Osteocyte (in vitro differentiated cells): ENCODE data around the gene SLC28A1. TPM values are rescaled to one million over a fixed set of nuclear protein-coding genes. Genes with fewer than 3 reads are reported as not detected.

Experiments
- DNase-seq: peaks from one replicate; pipeline ENCODE4 v3.0.0; 2021; ENCODE audit warnings: mixed read lengths; ENCODE audit not compliant: unreplicated experiment; ENCODE audit errors: extremely low spot score
- H3K27ac Mint-ChIP-seq: one replicate; pipeline ENCODE4 v1.8.0; 2021; ENCODE audit warnings: mild to moderate bottlenecking, mixed read lengths; ENCODE audit not compliant: unreplicated experiment
- H3K27me3 Mint-ChIP-seq: one replicate; pipeline ENCODE4 v1.8.0; 2021; ENCODE audit warnings: mixed read lengths; ENCODE audit not compliant: unreplicated experiment
- H3K36me3 Mint-ChIP-seq: one replicate; pipeline ENCODE4 v1.8.0; 2021; ENCODE audit warnings: mixed read lengths; ENCODE audit not compliant: unreplicated experiment
- H3K4me1 Mint-ChIP-seq: one replicate; pipeline ENCODE4 v1.8.0; 2021; ENCODE audit warnings: mixed read lengths; ENCODE audit not compliant: unreplicated experiment
- H3K4me3 Mint-ChIP-seq: one replicate; pipeline ENCODE4 v1.8.0; 2021; ENCODE audit warnings: mild to moderate bottlenecking, moderate library complexity, mixed read lengths; ENCODE audit not compliant: unreplicated experiment
- H3K9me3 Mint-ChIP-seq: one replicate; pipeline ENCODE4 v1.8.0; 2021; ENCODE audit warnings: mixed read lengths; ENCODE audit not compliant: unreplicated experiment
- total RNA-seq: library from RNA; stranded (reverse); gene quantifications from 2 replicates; pipeline ENCODE4 v1.2.1, GENCODE V29; 2021
- TF ChIP-seq, protein P1 (sequence below): fragments of 200-600 bp; sonication (generic); IDR thresholded peaks from 2 replicates; pipeline ENCODE4 v1.5.0; 2021; ENCODE audit warnings: antibody characterized with exemption, mild to moderate bottlenecking, moderate library complexity

The SLC28A1 gene
- total RNA-seq, 1 donor from 2014 or later = not detected

GRCh38 chr15:84855765-84856164, 28.7 kb upstream of the SLC28A1 start:
- H3K27me3 Mint-ChIP-seq = no peaks in the 10 kb centered on the region
- H3K27ac Mint-ChIP-seq = no peak overlapping the region
- no peaks in the 10 kb centered on the region for H3K36me3 Mint-ChIP-seq
- TF ChIP-seq, protein P1, sequence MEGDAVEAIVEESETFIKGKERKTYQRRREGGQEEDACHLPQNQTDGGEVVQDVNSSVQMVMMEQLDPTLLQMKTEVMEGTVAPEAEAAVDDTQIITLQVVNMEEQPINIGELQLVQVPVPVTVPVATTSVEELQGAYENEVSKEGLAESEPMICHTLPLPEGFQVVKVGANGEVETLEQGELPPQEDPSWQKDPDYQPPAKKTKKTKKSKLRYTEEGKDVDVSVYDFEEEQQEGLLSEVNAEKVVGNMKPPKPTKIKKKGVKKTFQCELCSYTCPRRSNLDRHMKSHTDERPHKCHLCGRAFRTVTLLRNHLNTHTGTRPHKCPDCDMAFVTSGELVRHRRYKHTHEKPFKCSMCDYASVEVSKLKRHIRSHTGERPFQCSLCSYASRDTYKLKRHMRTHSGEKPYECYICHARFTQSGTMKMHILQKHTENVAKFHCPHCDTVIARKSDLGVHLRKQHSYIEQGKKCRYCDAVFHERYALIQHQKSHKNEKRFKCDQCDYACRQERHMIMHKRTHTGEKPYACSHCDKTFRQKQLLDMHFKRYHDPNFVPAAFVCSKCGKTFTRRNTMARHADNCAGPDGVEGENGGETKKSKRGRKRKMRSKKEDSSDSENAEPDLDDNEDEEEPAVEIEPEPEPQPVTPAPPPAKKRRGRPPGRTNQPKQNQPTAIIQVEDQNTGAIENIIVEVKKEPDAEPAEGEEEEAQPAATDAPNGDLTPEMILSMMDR = no peak
- H3K4me1 Mint-ChIP-seq = no peaks in the 10 kb centered on the region
- no peak overlapping the region for H3K4me3 Mint-ChIP-seq
- no peaks in the 10 kb centered on the region for H3K9me3 Mint-ChIP-seq
- no peak for DNase-seq

GRCh38 chr15:84856731-84857417, 27.6 kb upstream of the SLC28A1 start:
- H3K36me3 Mint-ChIP-seq = no peaks in the 10 kb centered on the region
- TF ChIP-seq, protein P1 = no peak
- no peak overlapping the region for H3K4me3 Mint-ChIP-seq
- H3K27me3 Mint-ChIP-seq = peaks cover 2% of the 10 kb centered on the region
- no peak overlapping the region for H3K27ac Mint-ChIP-seq
- no peaks in the 10 kb centered on the region for H3K4me1 Mint-ChIP-seq
- H3K9me3 Mint-ChIP-seq = no peaks in the 10 kb centered on the region
- DNase-seq = no peak

DNA sequence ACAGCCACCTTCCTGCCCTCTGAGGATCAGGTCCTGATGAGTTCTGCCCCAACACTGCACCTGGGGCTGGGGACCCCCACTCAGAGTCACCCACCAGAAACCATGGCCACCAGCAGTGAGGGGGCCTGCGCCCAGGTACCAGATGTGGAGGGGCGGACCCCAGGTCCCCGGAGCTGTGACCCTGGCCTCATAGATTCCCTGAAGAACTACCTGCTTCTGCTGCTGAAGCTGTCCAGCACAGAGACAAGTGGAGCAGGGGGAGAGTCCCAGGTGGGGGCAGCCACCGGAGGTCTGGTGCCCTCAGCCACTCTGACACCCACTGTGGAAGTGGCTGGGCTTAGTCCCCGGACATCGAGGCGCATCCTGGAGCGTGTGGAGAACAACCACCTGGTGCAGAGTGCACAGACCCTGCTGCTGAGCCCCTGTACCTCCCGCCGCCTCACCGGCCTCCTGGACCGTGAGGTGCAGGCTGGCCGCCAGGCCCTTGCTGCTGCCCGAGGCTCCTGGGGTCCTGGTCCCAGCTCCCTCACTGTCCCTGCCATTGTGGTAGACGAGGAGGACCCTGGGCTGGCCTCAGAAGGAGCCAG, 27.0 kb upstream of the SLC28A1 start:
- H3K9me3 Mint-ChIP-seq = no peaks in the 10 kb centered on the region
- no peak overlapping the region for H3K27ac Mint-ChIP-seq
- H3K4me1 Mint-ChIP-seq = no peaks in the 10 kb centered on the region
- H3K4me3 Mint-ChIP-seq = no peak overlapping the region
- H3K27me3 Mint-ChIP-seq = peaks cover 2% of the 10 kb centered on the region
- TF ChIP-seq, protein P1 = no peak
- no peaks in the 10 kb centered on the region for H3K36me3 Mint-ChIP-seq
- no peak for DNase-seq

DNA sequence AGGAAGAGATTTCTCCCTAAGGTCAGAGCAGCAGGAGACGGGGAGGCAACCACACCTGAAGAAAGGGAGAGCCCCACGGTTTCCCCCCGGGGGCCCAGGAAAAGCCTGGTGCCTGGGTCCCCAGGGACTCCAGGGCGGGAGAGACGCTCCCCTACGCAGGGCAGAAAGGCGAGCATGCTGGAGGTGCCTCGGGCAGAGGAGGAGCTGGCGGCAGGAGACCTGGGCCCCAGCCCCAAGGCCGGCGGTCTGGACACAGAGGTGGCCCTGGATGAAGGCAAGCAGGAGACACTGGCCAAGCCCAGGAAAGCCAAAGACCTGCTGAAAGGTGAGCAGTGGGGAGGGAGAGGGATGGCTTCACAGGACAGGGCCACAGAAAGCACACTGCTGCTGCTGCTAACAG, 26.2 kb upstream of the SLC28A1 start:
- Mint-ChIP-seq H3K9me3 (no peaks in the 10 kb centered on the region), H3K36me3 (no peaks in the 10 kb centered on the region), H3K4me3 (no peak overlapping the region), H3K4me1 (no peaks in the 10 kb centered on the region), H3K27me3 (peaks cover 2% of the 10 kb centered on the region), H3K27ac (no peak overlapping the region)
- no peak for DNase-seq
- TF ChIP-seq, protein P1 = no peak

DNA sequence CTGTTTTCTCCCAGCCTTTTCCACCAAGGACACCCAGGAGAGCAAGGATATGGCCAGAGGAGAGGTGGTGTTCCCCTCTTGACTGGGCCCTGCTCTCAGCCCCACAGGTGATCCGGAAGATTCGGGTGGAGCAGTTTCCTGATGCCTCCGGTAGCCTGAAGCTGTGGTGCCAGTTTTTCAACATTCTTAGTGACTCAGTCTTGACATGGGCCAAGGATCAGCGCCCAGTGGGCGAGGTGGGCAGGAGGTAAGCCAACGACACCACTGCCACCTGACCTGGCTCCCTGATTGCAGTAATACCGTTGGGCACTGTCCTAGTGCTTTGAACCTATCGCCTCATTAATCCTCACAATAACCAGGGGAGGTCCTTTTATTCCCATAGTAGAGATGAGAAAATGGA, 25.3 kb upstream of the SLC28A1 start:
- Mint-ChIP-seq H3K36me3 (no peaks in the 10 kb centered on the region), H3K27ac (no peak overlapping the region), H3K27me3 (peaks cover 2% of the 10 kb centered on the region), H3K4me3 (no peak overlapping the region), H3K4me1 (no peaks in the 10 kb centered on the region), H3K9me3 (no peaks in the 10 kb centered on the region)
- no peak for DNase-seq
- TF ChIP-seq, protein P1 = no peak
